Skin of body (tissue), 2 donors: ENCODE results near the gene OR13H1. TPM values are rescaled to one million over a fixed set of nuclear protein-coding genes. Genes with fewer than 3 reads are reported as not detected.
"Not testable (repeated sequence)": the region's sequence is repeated elsewhere in the genome, so short reads cannot be mapped to it uniquely, and the experiment has no call there.

Experiments used
- DNase-seq: peaks from one replicate; lab custom pipeline; 2025; lab: John Stamatoyannopoulos, UW
- total RNA-seq: library from RNA; depleted of rRNA; stranded (reverse); fragments of >200 nt; gene quantifications from one replicate; pipeline ENCODE4 v1.2.3, GENCODE V29; 2014

Gene OR13H1, protein sequence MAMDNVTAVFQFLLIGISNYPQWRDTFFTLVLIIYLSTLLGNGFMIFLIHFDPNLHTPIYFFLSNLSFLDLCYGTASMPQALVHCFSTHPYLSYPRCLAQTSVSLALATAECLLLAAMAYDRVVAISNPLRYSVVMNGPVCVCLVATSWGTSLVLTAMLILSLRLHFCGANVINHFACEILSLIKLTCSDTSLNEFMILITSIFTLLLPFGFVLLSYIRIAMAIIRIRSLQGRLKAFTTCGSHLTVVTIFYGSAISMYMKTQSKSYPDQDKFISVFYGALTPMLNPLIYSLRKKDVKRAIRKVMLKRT
- total RNA-seq = not detected

GRCh38 chrX:131543774-131544173 is at the start of gene OR13H1:
OR13H1 (plus strand) TSS chrX:131544074; CDS start chrX:131544074, 0 bp downstream.
- no peak for DNase-seq

DNA sequence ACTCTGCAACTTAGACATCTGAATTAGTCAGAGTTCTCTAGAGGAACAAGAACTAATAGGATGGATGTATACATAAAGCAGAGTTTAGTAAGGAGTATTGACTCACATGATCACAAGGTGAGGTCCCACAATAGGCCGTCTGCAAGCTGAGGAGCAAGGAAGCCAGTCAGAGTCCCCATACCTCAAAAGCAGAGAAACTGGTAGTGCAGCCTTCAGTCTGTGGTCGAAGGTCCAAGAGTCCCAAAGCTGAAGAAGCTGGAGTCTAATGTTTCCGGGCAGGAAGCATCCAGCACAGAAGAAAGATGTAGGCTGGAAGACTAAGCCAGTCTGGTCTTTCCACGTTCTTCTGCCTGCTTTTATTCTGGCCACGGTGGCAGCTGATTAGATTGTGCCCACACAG is 42.3 kb upstream of the OR13H1 start:
- DNase-seq = not testable (repeated sequence)

DNA sequence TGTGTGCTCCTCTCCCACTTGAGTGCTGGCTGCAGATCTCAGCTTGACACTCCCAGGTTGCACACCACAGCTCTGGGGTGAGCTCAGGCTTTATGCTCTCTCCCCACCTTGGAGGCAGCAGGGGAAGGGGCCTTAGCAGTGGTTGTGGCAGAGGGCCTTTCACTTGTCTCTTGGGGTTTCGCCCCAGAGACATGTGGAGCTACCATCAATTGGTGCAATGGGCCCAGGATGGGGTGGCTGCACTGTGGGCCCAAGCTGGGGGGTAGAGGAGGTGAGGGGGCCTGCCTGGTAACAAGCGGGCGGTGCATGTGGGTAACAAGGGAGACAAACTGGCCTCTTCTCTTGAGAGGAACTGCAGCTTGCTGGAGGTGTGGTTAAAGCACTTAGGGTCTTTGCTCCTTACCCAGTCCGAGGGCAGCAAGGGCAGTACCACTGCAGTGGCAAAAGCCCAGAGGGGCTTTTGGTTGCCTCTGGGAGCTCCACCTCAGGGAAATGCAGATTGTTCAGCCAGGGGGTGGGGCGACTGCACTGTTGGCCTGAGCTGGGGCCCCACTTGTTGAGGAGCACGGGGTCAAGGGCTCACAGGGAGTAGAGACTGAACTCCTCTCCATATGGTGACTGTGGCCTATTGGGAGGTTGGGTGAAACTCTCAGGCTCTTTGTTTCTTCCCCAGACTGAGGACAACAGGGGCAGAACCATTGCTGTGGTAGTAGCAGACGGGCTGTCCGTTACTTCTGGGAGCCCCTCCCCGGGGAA is 30.5 kb upstream of the OR13H1 start:
- DNase-seq = no peak

DNA sequence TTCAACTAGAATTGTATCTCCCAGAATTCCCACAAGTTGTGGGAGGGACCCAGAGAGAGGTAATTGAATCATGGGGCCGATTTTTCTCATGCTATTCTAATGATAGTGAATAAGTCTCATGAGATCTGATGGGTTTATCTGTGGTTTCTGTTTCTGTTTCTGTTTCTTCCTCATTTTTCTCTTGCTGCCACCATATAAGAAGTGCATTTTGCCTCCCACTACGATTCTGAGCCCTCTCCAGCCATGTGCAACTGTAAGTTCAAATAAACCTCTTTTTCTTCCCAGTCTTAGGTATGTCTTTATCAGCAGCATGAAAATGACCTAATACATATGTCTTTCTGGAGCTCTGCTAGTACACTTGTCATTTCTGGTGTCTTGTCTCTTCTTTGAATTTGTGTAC is 22.1 kb upstream of the OR13H1 start:
- DNase-seq = no peak

GRCh38 chrX:131544218-131544617 is 344 bp downstream of the OR13H1 start:
- no peak for DNase-seq

- DNase-seq = no peak
Measured at GRCh38 chrX:131549011-131549410, 5.1 kb downstream of the OR13H1 start.

DNA sequence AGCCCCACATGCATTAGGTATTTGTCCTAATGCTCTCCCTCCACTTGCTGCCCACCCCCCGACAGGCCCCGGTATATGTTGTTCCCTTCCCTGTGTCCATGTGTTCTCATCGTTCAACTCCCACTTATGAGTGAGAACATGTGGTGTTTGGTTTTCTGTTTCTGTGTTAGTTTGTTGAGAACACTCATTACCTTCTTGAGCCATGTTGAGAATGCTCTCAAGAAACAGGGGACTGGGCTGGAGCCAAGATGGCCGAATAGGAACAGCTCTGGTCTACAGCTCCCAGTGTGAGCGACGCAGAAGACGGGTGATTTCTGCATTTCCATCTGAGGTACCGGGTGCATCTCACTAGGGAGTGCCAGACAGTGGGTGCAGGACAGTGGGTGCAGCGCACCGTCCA is 8.6 kb downstream of the OR13H1 start:
- not testable (repeated sequence) for DNase-seq

GRCh38 chrX:131558562-131558961 is 14.7 kb downstream of the OR13H1 start:
- DNase-seq = no peak

DNA sequence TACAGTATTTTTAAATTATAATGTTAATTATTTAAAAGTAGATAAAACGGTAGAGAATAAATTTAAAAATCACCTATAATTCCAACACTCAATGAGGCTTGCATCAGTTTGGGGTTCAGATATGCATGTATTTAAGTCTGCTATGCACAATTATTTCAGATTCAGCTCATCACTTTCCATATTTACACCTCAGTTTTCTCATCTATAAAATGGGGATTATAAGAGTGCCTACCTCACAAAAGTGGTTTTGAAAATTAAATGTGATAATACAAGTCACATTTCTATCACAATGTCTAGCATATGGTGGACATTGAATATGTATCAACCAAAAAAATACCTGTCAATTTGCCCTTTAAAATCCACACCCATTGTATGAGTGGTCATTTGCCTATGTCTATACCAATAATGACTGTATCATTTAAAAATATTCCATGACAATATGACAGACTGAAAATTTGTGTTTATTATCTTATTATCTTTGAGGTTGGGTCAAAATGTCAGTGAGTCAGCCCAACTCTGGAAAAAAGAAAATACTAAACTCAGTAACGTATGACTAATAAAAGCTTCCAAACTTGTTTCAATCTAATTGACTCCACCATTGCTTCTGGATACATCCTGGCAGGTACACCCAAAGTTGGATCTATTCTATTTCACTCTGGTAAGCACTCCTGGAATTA is 20.8 kb downstream of the OR13H1 start:
- DNase-seq = no peak

GRCh38 chrX:131565909-131566308 is 22.0 kb downstream of the OR13H1 start:
- no peak for DNase-seq

GRCh38 chrX:131571348-131571747 is 27.5 kb downstream of the OR13H1 start:
- DNase-seq = no peak

DNA sequence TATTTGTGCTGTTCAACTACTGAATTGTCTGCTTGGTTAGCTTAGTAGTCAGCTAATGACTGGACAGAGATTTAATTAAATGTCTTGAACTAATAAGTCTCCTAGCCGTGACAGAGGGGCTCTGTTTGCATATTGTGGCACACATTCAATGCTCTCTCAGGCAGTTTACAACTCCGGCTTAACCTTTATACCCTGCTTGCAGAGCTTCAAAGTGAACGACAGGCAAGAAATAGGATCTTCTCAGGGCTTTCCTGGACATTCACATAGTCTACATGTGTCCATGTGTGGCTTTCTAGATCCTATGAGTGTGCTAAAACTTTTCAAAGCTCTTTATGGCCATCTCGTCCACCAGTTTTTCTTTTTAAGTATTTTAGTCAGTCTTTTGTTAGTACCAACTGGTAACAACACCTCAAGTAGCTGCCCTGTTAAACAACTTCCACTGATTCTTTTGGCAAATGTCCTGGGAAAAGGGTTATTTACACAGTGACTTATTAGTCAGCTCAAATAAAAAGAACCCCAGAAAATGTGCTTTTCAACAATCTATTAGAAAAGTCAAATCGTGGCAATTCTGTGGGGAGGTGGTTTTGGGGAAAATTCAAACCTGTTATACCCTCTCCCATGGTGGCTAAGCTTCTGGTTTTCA is 28.6 kb downstream of the OR13H1 start:
- no peak for DNase-seq

GRCh38 chrX:131577413-131577812 is 33.5 kb downstream of the OR13H1 start:
- no peak for DNase-seq

DNA sequence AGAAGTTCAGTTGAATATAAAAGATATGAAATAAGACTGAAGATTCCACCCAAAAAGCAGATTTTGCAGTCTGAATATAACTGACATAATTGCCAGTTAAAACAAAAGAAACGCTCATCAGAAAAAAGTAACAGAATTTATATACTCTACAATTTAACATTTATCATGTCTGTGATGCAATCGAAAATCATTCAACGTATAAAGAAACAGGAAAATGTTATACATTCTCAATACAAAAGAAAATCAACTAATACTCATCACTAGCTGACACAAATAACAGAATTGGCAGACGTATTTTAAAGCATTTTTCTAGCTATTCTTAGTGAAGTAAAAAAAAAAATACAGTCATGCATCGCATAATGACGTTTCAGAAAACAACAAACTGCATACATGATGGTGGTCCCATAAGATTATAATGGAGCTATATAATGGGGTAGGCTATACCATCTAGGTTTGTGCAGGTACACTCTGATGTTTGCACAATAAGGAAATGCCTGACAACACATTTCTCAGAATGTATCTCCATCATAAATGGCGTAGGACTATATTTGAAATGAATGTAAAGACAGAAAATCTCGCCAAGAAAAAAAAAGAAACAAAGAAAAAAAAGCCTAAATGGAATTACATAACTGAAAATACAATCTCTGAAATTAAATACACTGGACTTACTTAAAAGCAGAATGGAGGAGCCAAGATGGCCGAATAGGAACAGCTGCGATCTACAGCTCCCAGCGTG is 34.3 kb downstream of the OR13H1 start:
- DNase-seq = no peak

DNA sequence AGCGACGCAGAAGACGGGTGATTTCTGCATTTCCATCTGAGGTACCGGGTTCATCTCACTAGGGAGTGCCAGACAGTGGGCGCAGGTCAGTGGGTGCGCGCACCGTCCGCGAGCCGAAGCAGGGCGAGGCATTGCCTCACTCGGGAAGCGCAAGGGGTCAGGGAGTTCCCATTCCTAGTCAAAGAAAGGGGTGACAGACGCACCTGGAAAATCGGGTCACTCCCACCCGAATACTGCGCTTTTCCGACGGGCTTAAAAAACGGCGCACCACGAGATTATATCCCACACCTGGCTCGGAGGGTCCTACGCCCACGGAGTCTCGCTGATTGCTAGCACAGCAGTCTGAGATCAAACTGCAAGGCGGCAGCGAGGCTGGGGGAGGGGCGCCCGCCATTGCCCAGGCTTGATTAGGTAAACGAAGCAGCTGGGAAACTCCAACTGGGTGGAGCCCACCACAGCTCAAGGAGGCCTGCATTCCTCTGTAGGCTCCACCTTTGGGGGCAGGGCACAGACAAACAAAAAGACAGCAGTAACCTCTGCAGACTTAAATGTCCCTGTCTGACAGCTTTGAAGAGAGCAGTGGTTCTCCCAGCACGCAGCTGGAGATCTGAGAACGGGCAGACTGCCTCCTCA is 35.0 kb downstream of the OR13H1 start:
- DNase-seq = not testable (repeated sequence)

GRCh38 chrX:131588995-131589394 is 45.1 kb downstream of the OR13H1 start:
- DNase-seq = no peak
